ENCODE results near the gene CTBP2.
"Not testable (repeated sequence)": the region's sequence is repeated elsewhere in the genome, so short reads cannot be mapped to it uniquely, and the experiment has no call there.

The CTBP2 gene

GRCh38 chr10:125064681-125065492 is 95.5 kb downstream of the CTBP2 start:
- Histone ChIP-seq H3K4me1 (ENCODE audit: control insufficient read depth, insufficient read depth, low read length) (peaks cover 51% of the 10 kb centered on the region), H3K9me3 (ENCODE audit: control insufficient read depth, low read length) (no peaks in the 10 kb centered on the region), H3K4me3 (ENCODE audit: low read length) (no peak overlapping the region), H3K9ac (ENCODE audit: low read length) (no peak overlapping the region), H3K27me3 (ENCODE audit: control insufficient read depth, insufficient read depth, low read length) (no peaks in the 10 kb centered on the region), H3K36me3 (ENCODE audit: control insufficient read depth, insufficient read depth, low read length) (no peaks in the 10 kb centered on the region)

DNA sequence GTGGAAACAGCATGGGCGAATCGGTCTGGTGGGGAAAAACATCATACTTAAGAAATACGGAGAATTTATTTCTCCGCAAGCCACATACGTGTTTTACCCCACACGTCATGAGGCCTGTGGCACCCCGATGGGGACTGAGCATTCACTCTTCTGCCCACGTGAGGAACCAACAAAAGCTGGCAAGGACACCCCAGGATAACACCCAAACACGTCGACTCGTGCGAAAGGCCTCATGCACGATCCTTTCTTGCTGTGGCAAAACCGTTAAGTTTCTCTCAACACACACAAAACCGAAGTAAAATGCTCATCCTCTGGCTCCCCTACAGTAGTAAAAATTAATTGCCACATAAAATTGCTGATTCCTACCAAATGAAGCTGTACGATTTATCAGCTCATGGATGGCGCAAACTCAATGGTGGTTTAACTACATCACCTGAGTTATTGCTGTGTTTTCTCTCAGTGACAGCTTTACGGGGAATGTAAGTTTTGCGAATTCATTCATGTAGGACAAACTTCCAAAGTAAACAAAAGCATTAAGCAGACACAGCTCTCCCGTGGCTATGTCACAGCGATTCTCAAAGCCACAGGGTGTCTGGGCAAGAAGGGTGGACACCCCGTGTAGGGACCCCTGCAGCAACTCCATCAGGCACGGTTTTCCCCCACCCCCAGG is 97.0 kb downstream of the CTBP2 start:
- peaks cover 54% of the 10 kb centered on the region for H3K4me1 ChIP-seq (ENCODE audit: control insufficient read depth, insufficient read depth, low read length)

GRCh38 chr10:125062914-125063230 is 97.5 kb downstream of the CTBP2 start:
- H3K9me3 ChIP-seq (ENCODE audit: control insufficient read depth, low read length): no peaks in the 10 kb centered on the region
- no peaks in the 10 kb centered on the region for H3K27me3 ChIP-seq (ENCODE audit: control insufficient read depth, insufficient read depth, low read length)
- H3K4me3 ChIP-seq (ENCODE audit: low read length): no peak overlapping the region
- no peak overlapping the region for H3K9ac ChIP-seq (ENCODE audit: low read length)
- no peaks in the 10 kb centered on the region for H3K36me3 ChIP-seq (ENCODE audit: control insufficient read depth, insufficient read depth, low read length)
- peaks cover 60% of the 10 kb centered on the region for H3K4me1 ChIP-seq (ENCODE audit: control insufficient read depth, insufficient read depth, low read length)

More for the DNA sequence above, 97.0 kb downstream of the CTBP2 start:
- no peak overlapping the region for H3K4me3 ChIP-seq (ENCODE audit: low read length)
- no peaks in the 10 kb centered on the region for H3K9me3 ChIP-seq (ENCODE audit: control insufficient read depth, low read length)
- no peaks in the 10 kb centered on the region for H3K36me3 ChIP-seq (ENCODE audit: control insufficient read depth, insufficient read depth, low read length)
- H3K27me3 ChIP-seq (ENCODE audit: control insufficient read depth, insufficient read depth, low read length): no peaks in the 10 kb centered on the region
- H3K9ac ChIP-seq (ENCODE audit: low read length): no peak overlapping the region

- no peaks in the 10 kb centered on the region for H3K9me3 ChIP-seq (ENCODE audit: control insufficient read depth, low read length)
- H3K4me1 ChIP-seq (ENCODE audit: control insufficient read depth, insufficient read depth, low read length): peaks cover 65% of the 10 kb centered on the region
- no peaks in the 10 kb centered on the region for H3K27me3 ChIP-seq (ENCODE audit: control insufficient read depth, insufficient read depth, low read length)
- H3K36me3 ChIP-seq (ENCODE audit: control insufficient read depth, insufficient read depth, low read length): no peaks in the 10 kb centered on the region
- H3K4me3 ChIP-seq (ENCODE audit: low read length): no peak overlapping the region
- no peak overlapping the region for H3K9ac ChIP-seq (ENCODE audit: low read length)
These were observed 98.0 kb downstream of the CTBP2 start for GRCh38 chr10:125062227-125062913.

DNA sequence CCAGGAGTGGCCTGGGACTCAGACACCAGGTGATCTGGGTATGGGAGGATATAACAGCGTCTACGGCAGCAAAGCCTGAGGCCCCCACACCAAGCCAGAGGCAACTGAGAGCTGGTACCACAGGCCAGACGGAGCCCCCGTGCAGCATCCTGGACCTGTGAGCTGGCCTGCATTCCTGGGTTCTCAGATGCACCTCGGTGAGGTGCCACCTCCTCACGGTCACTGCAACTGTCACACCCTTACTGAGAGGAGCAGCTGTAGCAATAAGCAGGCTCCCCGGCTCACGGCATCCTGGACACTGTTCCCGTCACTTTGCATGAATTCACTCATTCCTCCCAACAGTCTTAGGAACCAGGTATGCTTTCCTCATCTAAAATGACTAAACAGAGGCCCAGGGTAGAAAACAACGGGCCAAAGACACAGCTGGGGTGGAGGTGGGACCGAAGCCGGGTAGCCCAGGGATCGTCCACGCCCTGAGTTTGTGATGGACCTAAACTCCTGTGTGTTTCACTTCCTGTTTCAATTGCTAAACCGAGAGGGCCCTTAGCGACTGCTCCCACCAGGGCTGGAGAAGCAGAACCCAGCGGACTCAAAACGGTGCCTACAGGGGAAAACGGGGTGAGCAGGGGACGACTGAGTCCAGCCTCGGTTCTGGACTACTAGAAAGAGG is 98.7 kb downstream of the CTBP2 start:
- no peak overlapping the region for H3K4me3 ChIP-seq (ENCODE audit: low read length)
- peak overlapping the region; percentile 8 for H3K9ac ChIP-seq (ENCODE audit: low read length)
- no peaks in the 10 kb centered on the region for H3K27me3 ChIP-seq (ENCODE audit: control insufficient read depth, insufficient read depth, low read length)
- peaks cover 70% of the 10 kb centered on the region for H3K4me1 ChIP-seq (ENCODE audit: control insufficient read depth, insufficient read depth, low read length)
- no peaks in the 10 kb centered on the region for H3K9me3 ChIP-seq (ENCODE audit: control insufficient read depth, low read length)
- no peaks in the 10 kb centered on the region for H3K36me3 ChIP-seq (ENCODE audit: control insufficient read depth, insufficient read depth, low read length)

- Histone ChIP-seq H3K27me3 (ENCODE audit: control insufficient read depth, insufficient read depth, low read length) (no peaks in the 10 kb centered on the region), H3K4me1 (ENCODE audit: control insufficient read depth, insufficient read depth, low read length) (peaks cover 76% of the 10 kb centered on the region), H3K4me3 (ENCODE audit: low read length) (no peak overlapping the region), H3K9me3 (ENCODE audit: control insufficient read depth, low read length) (no peaks in the 10 kb centered on the region), H3K36me3 (ENCODE audit: control insufficient read depth, insufficient read depth, low read length) (no peaks in the 10 kb centered on the region), H3K9ac (ENCODE audit: low read length) (peak overlapping the region; percentile 8)
These were observed 99.4 kb downstream of the CTBP2 start for GRCh38 chr10:125060826-125061556.

DNA sequence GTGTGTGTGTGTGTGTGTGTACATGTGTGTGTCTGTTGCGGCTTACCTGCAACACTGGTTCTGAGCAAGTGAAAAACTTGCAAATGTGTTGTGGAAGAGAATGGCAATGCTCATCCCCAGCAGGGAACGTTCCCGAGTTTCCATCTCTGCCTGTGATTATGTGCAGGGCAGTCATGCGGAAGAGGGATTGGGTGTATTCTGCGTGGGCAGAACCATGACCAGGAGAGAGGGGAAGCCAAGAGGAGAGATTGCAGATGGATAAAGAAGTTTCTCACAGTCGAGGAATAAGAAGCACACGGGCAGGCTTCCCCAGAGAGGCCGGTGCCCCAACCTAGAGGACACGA is 99.9 kb downstream of the CTBP2 start:
- no peak overlapping the region for H3K4me3 ChIP-seq (ENCODE audit: low read length)
- H3K9ac ChIP-seq (ENCODE audit: low read length): no peak overlapping the region
- H3K27me3 ChIP-seq (ENCODE audit: control insufficient read depth, insufficient read depth, low read length): no peaks in the 10 kb centered on the region
- no peaks in the 10 kb centered on the region for H3K9me3 ChIP-seq (ENCODE audit: control insufficient read depth, low read length)
- H3K4me1 ChIP-seq (ENCODE audit: control insufficient read depth, insufficient read depth, low read length): peaks cover 73% of the 10 kb centered on the region
- no peaks in the 10 kb centered on the region for H3K36me3 ChIP-seq (ENCODE audit: control insufficient read depth, insufficient read depth, low read length)

GRCh38 chr10:125060026-125060425 is 100.3 kb downstream of the CTBP2 start:
- H3K36me3 ChIP-seq (ENCODE audit: control insufficient read depth, insufficient read depth, low read length): no peaks in the 10 kb centered on the region
- no peak overlapping the region for H3K9ac ChIP-seq (ENCODE audit: low read length)
- peaks cover 72% of the 10 kb centered on the region for H3K4me1 ChIP-seq (ENCODE audit: control insufficient read depth, insufficient read depth, low read length)
- H3K27me3 ChIP-seq (ENCODE audit: control insufficient read depth, insufficient read depth, low read length): no peaks in the 10 kb centered on the region
- H3K4me3 ChIP-seq (ENCODE audit: low read length): no peak overlapping the region
- H3K9me3 ChIP-seq (ENCODE audit: control insufficient read depth, low read length): no peaks in the 10 kb centered on the region

DNA sequence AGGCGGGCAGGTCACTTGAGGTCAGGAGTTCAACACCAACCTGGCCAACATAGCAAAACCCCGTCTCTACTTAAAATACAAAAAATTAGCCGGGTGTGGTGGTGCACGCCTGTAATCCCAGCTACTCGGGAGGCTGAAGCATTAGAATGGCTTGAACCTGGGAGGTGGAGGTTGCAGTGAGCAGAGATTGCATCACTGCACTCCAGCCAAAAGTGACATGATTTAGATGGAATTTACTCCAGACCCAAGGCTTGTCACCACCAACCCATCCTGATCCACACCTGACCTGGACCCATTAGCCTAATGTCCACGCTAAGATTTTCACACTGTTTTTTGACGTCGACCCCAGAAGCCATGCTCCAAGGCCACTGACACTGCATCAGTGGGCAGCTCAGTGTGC is 101.0 kb downstream of the CTBP2 start:
- not testable (repeated sequence) for H3K4me3 ChIP-seq (ENCODE audit: low read length); H3K36me3 ChIP-seq (ENCODE audit: control insufficient read depth, insufficient read depth, low read length); H3K9me3 ChIP-seq (ENCODE audit: control insufficient read depth, low read length); H3K9ac ChIP-seq (ENCODE audit: low read length); H3K27me3 ChIP-seq (ENCODE audit: control insufficient read depth, insufficient read depth, low read length)
- H3K4me1 ChIP-seq (ENCODE audit: control insufficient read depth, insufficient read depth, low read length): peaks cover 67% of the 10 kb centered on the region

- H3K9ac ChIP-seq (ENCODE audit: low read length): peak overlapping the region; percentile 52
- H3K36me3 ChIP-seq (ENCODE audit: control insufficient read depth, insufficient read depth, low read length): no peaks in the 10 kb centered on the region
- H3K4me3 ChIP-seq (ENCODE audit: low read length): no peak overlapping the region
- H3K4me1 ChIP-seq (ENCODE audit: control insufficient read depth, insufficient read depth, low read length): peaks cover 56% of the 10 kb centered on the region
- no peaks in the 10 kb centered on the region for H3K9me3 ChIP-seq (ENCODE audit: control insufficient read depth, low read length)
- H3K27me3 ChIP-seq (ENCODE audit: control insufficient read depth, insufficient read depth, low read length): no peaks in the 10 kb centered on the region
These were observed 103.0 kb downstream of the CTBP2 start for GRCh38 chr10:125057158-125058001.

Data from mucosa of stomach (tissue), 1 donor.